HCT116 (cell line): ENCODE data around the gene PRUNE1. TPM values are rescaled to one million over a fixed set of nuclear protein-coding genes. Genes with fewer than 3 reads are reported as not detected.

Source experiments
- ATAC-seq: fragments of 200-7000 bp; cut with Tn5 transposase; 2 replicates; pipeline ENCODE4 v1.9.1; 2020; ENCODE audit warnings: mild to moderate bottlenecking, moderate library complexity
- BruUV-seq: library from RNA; stranded (reverse); fragments of 400-500 nt; replicated peaks from 2 replicates; lab custom pipeline; 2021; lab: Mats Ljungman, UMichigan
- CTCF ChIA-PET: fragments of 300-600 bp; sonication (Branson Sonifier 250); formaldehyde crosslinking; loops from one replicate; lab custom pipeline; 2021; ENCODE audit warnings: antibody characterized with exemption; lab: Charles Lee
- POLR2A ChIA-PET: fragments of 300-600, 350-600 bp; sonication (Branson Sonifier 250); formaldehyde crosslinking; loops from one replicate; lab custom pipeline; 2021; ENCODE audit warnings: antibody characterized with exemption; lab: Charles Lee
- RAD21 ChIA-PET, 2 experiments: fragments of 300-600 bp; sonication (Branson Sonifier 250); formaldehyde crosslinking; loops; one replicate each; lab custom pipeline; 2023; ENCODE audit warnings: low total read pairs in 2 of 2; ENCODE audit not compliant: uncharacterized antibody in 2 of 2, unreplicated experiment in 2 of 2, low non-redundant PET in 1 of 2; lab: Charles Lee
- DNase-seq: peaks from one replicate; pipeline ENCODE4 v3.0.0-alpha.2; 2010; ENCODE audit warnings: low read depth, low spot score
- H2AFZ ChIP-seq: fragments of 200-600 bp; shearing (Covaris generic), sonication (generic); 2 replicates; pipeline ENCODE4 v1.6.1; 2017; ENCODE audit warnings: low read depth, mixed run types, mixed read lengths, antibody characterized with exemption, low read length; ENCODE audit not compliant: poor library complexity, severe bottlenecking
- H3K27ac ChIP-seq: 2 replicates; pipeline ENCODE4 v1.5.1; 2012; ENCODE audit warnings: low read depth, low read length
- H3K27me3 ChIP-seq: fragments of 200-600 bp; sonication (generic); 2 replicates; pipeline ENCODE4 v1.6.1; 2016; ENCODE audit warnings: mixed run types, low read length, mixed read lengths; ENCODE audit not compliant: insufficient read depth
- H3K36me3 ChIP-seq, 2 experiments: fragments of 200-500 bp in 1 of 2; fragments of 200-600 bp in 1 of 2; sonication (Bioruptor generic) in 1 of 2; sonication (generic) in 1 of 2; 2 replicates each; pipeline versions ENCODE4 v1.5.1 to v1.6.1; 2014 to 2016; ENCODE audit warnings: low read length in 2 of 2, inconsistent platforms in 1 of 2, mixed read lengths in 1 of 2, mixed run types in 1 of 2; ENCODE audit not compliant: insufficient read depth in 2 of 2, control insufficient read depth in 1 of 2
- H3K4me1 ChIP-seq, 2 experiments: fragments of 200-600 bp in 1 of 2; sonication (generic) in 1 of 2; 2 replicates each; pipeline versions ENCODE4 v1.5.1 to v1.6.1; 2012 to 2017; ENCODE audit warnings: low read length in 2 of 2, inconsistent platforms in 1 of 2, mild to moderate bottlenecking in 1 of 2, mixed read lengths in 1 of 2, mixed run types in 1 of 2, moderate library complexity in 1 of 2; ENCODE audit not compliant: insufficient read depth in 2 of 2, control insufficient read depth in 1 of 2
- H3K4me2 ChIP-seq: fragments of 200-600 bp; sonication (generic); 2 replicates; pipeline ENCODE4 v1.6.1; 2017; ENCODE audit warnings: mixed run types, low read length, mixed read lengths
- H3K4me3 ChIP-seq, 2 experiments: fragments of 200-600 bp in 1 of 2; sonication (generic) in 1 of 2; replicated peaks in 1 of 2; 2 replicates each; pipeline ENCODE4 v1.5.1; 2011 to 2016; ENCODE audit warnings: low read length in 2 of 2, control low read depth in 1 of 2, low read depth in 1 of 2, mild to moderate bottlenecking in 1 of 2, mixed read lengths in 1 of 2, mixed run types in 1 of 2
- H3K79me2 ChIP-seq: fragments of 200-600 bp; sonication (generic); 2 replicates; pipeline ENCODE4 v1.6.1; 2017; ENCODE audit warnings: mild to moderate bottlenecking, mixed run types, low read length, moderate library complexity, mixed read lengths; ENCODE audit not compliant: insufficient read depth
- H3K9ac ChIP-seq: fragments of 200-600 bp; sonication (generic); 2 replicates; pipeline ENCODE4 v1.6.1; 2016; ENCODE audit warnings: low read length, mixed read lengths
- H3K9me2 ChIP-seq: fragments of 200-600 bp; sonication (generic), shearing (Covaris generic); 2 replicates; pipeline ENCODE4 v1.6.1; 2017; ENCODE audit warnings: mixed run types, mild to moderate bottlenecking, moderate library complexity; ENCODE audit not compliant: insufficient read depth
- H3K9me3 ChIP-seq, 2 experiments: fragments of 200-500 bp in 1 of 2; fragments of 200-600 bp in 1 of 2; sonication (Bioruptor generic) in 1 of 2; sonication (generic) in 1 of 2; 2 replicates each; pipeline ENCODE4 v1.6.1; 2014 to 2017; ENCODE audit warnings: low read length in 2 of 2, mixed read lengths in 2 of 2, inconsistent platforms in 1 of 2, low read depth in 1 of 2, mild to moderate bottlenecking in 1 of 2, mixed run types in 1 of 2, moderate library complexity in 1 of 2; ENCODE audit not compliant: control insufficient read depth in 1 of 2, insufficient read depth in 1 of 2
- H4K20me1 ChIP-seq: fragments of 200-600 bp; sonication (generic), shearing (Covaris generic); 2 replicates; pipeline ENCODE4 v1.6.1; 2017; ENCODE audit warnings: mixed run types, mild to moderate bottlenecking, moderate library complexity; ENCODE audit not compliant: insufficient read depth
- EZH2 ChIP-seq: fragments of 200-600 bp; sonication (generic); IDR thresholded peaks from 2 replicates; pipeline ENCODE4 v1.6.1; 2017; ENCODE audit warnings: antibody characterized with exemption, mixed run types
- SP1 ChIP-seq: IDR thresholded peaks from 2 replicates; pipeline ENCODE4 v1.6.1; 2012; ENCODE audit warnings: low read depth
- SRF ChIP-seq: IDR thresholded peaks from 2 replicates; pipeline ENCODE4 v1.6.1; 2012; ENCODE audit warnings: low read depth
- YY1 ChIP-seq: IDR thresholded peaks from 2 replicates; pipeline ENCODE4 v1.6.1; 2011; ENCODE audit warnings: low read length, low read depth, moderate library complexity, mild to moderate bottlenecking; ENCODE audit not compliant: insufficient replicate concordance; ENCODE audit errors: extremely low read depth
- intact Hi-C: fragments of 100-400 bp; cut with micrococcal nuclease; formaldehyde crosslinking; loops from 2 replicates; pipeline ENCODE4 v1.10.0; 2022
- total RNA-seq: library from RNA; stranded (reverse); gene quantifications from one replicate; pipeline ENCODE4 v1.2.1, GENCODE V29; 2021; ENCODE audit not compliant: unreplicated experiment
- TF ChIP-seq, protein P1 (sequence below): IDR thresholded peaks from 2 replicates; pipeline ENCODE4 v1.6.1; 2012; ENCODE audit warnings: low read depth

The PRUNE1 gene
- total RNA-seq, 1 experiment from 2014 or later: 20.2 TPM

DNA sequence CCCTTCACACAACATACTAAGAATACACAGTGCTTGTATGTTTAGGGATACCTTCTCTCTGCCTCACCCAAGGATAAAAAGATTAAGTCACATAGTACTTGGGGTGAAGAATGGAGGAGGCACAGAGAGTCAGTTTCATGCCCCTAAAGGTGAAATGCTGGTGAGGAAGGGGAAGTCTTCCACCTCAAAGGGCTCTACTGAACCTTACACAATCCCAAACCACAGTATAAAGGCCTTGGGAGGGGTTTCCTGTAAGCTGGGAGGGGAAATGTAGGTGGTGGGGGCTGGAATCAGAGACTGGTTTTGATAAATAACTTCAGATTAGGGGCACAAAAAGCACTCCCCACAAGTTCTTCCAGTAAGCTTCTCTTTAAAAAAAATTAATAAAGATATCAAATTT is 5.1 kb upstream of the PRUNE1 start:
- H3K36me3 ChIP-seq: no peaks in the 10 kb centered on the region
- POLR2A ChIA-PET: no interaction called here
- H3K9ac ChIP-seq: no peak overlapping the region
- BruUV-seq: no TSS peak
- H3K79me2 ChIP-seq: no peaks in the 10 kb centered on the region
- ATAC-seq (no peak), DNase-seq (no peak)
- H3K9me2 ChIP-seq: no peaks in the 10 kb centered on the region
- no peaks in the 10 kb centered on the region for H4K20me1 ChIP-seq
- no peaks in the 10 kb centered on the region for H3K27me3 ChIP-seq
- H3K9me3 ChIP-seq: no peaks in the 10 kb centered on the region
- no peak overlapping the region for H3K4me2 ChIP-seq
- no peak overlapping the region for H3K27ac ChIP-seq
- no peak overlapping the region for H3K4me3 ChIP-seq
- RAD21 ChIA-PET: no interaction called here
- intact Hi-C loops: no loop called here
- TF ChIP-seq EZH2: no peak
- TF ChIP-seq SP1: no peak
- TF ChIP-seq, protein P1, sequence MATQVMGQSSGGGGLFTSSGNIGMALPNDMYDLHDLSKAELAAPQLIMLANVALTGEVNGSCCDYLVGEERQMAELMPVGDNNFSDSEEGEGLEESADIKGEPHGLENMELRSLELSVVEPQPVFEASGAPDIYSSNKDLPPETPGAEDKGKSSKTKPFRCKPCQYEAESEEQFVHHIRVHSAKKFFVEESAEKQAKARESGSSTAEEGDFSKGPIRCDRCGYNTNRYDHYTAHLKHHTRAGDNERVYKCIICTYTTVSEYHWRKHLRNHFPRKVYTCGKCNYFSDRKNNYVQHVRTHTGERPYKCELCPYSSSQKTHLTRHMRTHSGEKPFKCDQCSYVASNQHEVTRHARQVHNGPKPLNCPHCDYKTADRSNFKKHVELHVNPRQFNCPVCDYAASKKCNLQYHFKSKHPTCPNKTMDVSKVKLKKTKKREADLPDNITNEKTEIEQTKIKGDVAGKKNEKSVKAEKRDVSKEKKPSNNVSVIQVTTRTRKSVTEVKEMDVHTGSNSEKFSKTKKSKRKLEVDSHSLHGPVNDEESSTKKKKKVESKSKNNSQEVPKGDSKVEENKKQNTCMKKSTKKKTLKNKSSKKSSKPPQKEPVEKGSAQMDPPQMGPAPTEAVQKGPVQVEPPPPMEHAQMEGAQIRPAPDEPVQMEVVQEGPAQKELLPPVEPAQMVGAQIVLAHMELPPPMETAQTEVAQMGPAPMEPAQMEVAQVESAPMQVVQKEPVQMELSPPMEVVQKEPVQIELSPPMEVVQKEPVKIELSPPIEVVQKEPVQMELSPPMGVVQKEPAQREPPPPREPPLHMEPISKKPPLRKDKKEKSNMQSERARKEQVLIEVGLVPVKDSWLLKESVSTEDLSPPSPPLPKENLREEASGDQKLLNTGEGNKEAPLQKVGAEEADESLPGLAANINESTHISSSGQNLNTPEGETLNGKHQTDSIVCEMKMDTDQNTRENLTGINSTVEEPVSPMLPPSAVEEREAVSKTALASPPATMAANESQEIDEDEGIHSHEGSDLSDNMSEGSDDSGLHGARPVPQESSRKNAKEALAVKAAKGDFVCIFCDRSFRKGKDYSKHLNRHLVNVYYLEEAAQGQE: no peak
- no peak for TF ChIP-seq SRF
- TF ChIP-seq YY1: no peak
- no peak overlapping the region for H2AFZ ChIP-seq
- peaks cover 9 to 46% of the 10 kb centered on the region in 2 experiments; a peak in 3 of 4 replicates for H3K4me1 ChIP-seq
- CTCF ChIA-PET: no interaction called here
